GM21447 (cell line): ENCODE data around the gene MVD.

Experiments
- ATAC-seq: cut with Tn5 transposase; IDR thresholded peaks from one replicate; pipeline ENCODE4 v1.9.1; 2021; ENCODE audit not compliant: unreplicated experiment

MVD gene

GRCh38 chr16:88608076-88608475 is 54.8 kb downstream of the MVD start:
- ATAC-seq: no peak

DNA sequence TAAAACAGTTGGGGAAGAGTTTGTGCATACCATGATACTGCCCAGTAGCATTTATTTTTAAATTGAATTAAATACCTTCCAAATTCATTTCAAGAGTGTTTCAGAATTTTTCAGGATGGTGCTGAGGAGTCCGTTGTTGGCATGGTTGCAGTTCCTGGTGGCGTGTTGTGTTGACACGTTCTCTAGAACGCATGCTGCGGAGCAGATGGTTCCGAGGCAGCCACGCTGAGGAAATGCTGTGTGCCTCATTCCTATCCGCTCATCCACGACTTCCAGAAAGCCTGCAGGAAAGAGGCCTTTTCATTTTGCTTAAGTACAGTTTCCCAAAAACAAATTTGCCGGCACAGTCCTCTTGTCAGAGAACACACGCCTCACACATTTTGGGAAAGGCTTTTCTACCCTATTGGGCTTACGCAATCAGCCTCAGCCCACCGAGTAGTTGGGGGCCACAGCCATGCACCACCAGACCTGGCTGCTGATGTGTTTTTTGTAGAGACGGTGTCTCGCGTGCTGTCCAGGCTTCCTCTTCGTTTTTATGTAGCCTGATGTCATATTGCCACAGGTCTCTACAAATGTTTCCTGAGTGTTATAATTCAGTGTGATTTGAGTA is 56.6 kb downstream of the MVD start:
- no peak for ATAC-seq

- no peak for ATAC-seq
Measured at GRCh38 chr16:88605186-88606147, 57.4 kb downstream of the MVD start.

DNA sequence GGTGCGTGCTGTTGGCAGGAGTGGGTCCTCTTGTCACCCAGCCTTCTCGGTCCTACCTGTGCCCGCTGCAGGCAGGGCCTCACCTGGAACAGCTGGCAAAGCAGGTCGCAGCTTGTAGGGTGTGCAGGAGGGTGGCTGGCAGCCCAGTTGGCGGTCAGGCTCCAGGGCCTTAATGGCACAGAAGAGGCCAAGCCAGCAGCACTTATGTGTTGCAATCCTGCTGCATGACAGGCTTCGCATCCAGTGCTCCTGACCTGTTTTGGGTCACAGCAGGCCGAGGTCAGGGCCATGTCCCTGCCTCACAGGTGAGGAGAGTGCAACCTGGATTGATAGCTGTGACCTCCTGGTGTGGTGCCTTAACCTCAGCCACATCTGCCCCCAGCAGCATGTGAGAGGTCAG is 60.8 kb downstream of the MVD start:
- no peak for ATAC-seq
